K562 (cell line): ENCODE data around the gene TREH. TPM values are rescaled to one million over a fixed set of nuclear protein-coding genes. Genes with fewer than 3 reads are reported as not detected.

ENCODE experiments used
- BHLHE40 ChIP-seq: IDR thresholded peaks from 2 replicates; pipeline ENCODE4 v1.6.1; 2011; ENCODE audit warnings: low read length, improper control_type of control experiment
- CBFA2T2 ChIP-seq: fragments of 450-650 bp; conservative IDR thresholded peaks from 2 replicates; pipeline ENCODE4 v1.6.1; 2017; ENCODE audit warnings: mild to moderate bottlenecking
- CBFA2T3 ChIP-seq: fragments of 450-650 bp; IDR thresholded peaks from 2 replicates; pipeline ENCODE4 v1.6.1; 2017
- CTBP1 ChIP-seq: fragments of 450-650 bp; IDR thresholded peaks from 2 replicates; pipeline ENCODE4 v1.6.1; 2016; ENCODE audit warnings: borderline replicate concordance
- CXXC5 ChIP-seq: fragments of 250-450 bp; sonication (Bioruptor Pico); IDR thresholded peaks from 2 replicates; pipeline ENCODE4 v1.8.0; 2022; ENCODE audit warnings: inconsistent platforms, mild to moderate bottlenecking, moderate library complexity
- EGR1 ChIP-seq: fragments of 450-650 bp; conservative IDR thresholded peaks from 2 replicates; pipeline ENCODE4 v1.6.1; 2017; ENCODE audit warnings: mild to moderate bottlenecking
- EHMT2 ChIP-seq: fragments of 450-650 bp; IDR thresholded peaks from 2 replicates; pipeline ENCODE4 v1.6.1; 2018; ENCODE audit warnings: antibody characterized with exemption
- FOXK2 ChIP-seq, 2 experiments: fragments of 450-650 bp; IDR thresholded peaks in 1 of 2; conservative IDR thresholded peaks in 1 of 2; 2 replicates each; pipeline ENCODE4 v1.6.1; 2016; ENCODE audit warnings: low read depth in 2 of 2, mild to moderate bottlenecking in 1 of 2
- HNRNPLL ChIP-seq: fragments of 200-400 bp; formaldehyde crosslinking; IDR thresholded peaks from 2 replicates; pipeline ENCODE4 v1.6.1; 2017; ENCODE audit warnings: low read length, low read depth, mild to moderate bottlenecking; ENCODE audit not compliant: poor library complexity, severe bottlenecking
- NCOA1 ChIP-seq: fragments of 450-650 bp; IDR thresholded peaks from 2 replicates; pipeline ENCODE4 v1.6.1; 2016; ENCODE audit warnings: low read depth
- POLR2AphosphoS5 ChIP-seq: IDR thresholded peaks from 2 replicates; pipeline ENCODE4 v1.6.1; 2011; ENCODE audit warnings: mild to moderate bottlenecking, low read depth, low read length, moderate library complexity; ENCODE audit not compliant: control insufficient read depth, insufficient read depth
- SP1 ChIP-seq: sonication (generic); formaldehyde crosslinking; IDR thresholded peaks from 2 replicates; pipeline ENCODE4 v1.8.1; 2022; ENCODE audit warnings: mild to moderate bottlenecking, missing genetic modification reagents
- SREBF1 ChIP-seq: fragments of 150-350 bp; IDR thresholded peaks from 2 replicates; pipeline ENCODE4 v1.6.1; 2014; ENCODE audit warnings: antibody characterized with exemption, low read depth, low read length, borderline replicate concordance
- STAG1 ChIP-seq: sonication (generic); formaldehyde crosslinking; IDR thresholded peaks from 2 replicates; pipeline ENCODE4 v1.5.0; 2020; ENCODE audit warnings: missing genetic modification reagents, borderline replicate concordance
- TAL1 ChIP-seq: fragments of 450-650 bp; IDR thresholded peaks from 2 replicates; pipeline ENCODE4 v1.6.1; 2016; ENCODE audit warnings: mild to moderate bottlenecking
- ZC3H11A ChIP-seq: IDR thresholded peaks from 2 replicates; pipeline ENCODE4 v1.6.1; 2012; ENCODE audit warnings: low read depth, low read length, improper control_type of control experiment
- polyA plus RNA-seq, 8 experiments: library from polyadenylated mRNA; depleted of rRNA in 4 of 8; stranded (reverse) in 5 of 8; unstranded in 3 of 8; fragments of >200 nt; fragmentation: Nextera tagmentation in 2 of 8; fragmentation: Illumina TruSeq in 1 of 8; extraction: Ambion mirVana in 2 of 8; extraction: Trizol in 1 of 8; gene quantifications; 2 replicates each; pipeline versions ENCODE4 v1.2.1 to v1.2.3, GENCODE V29; 2011 to 2014; ENCODE audit warnings: inconsistent platforms in 1 of 8, missing spikeins in 1 of 8
- total RNA-seq, 7 experiments: library from RNA; depleted of rRNA in 6 of 7; stranded (reverse); fragments of >200 nt in 6 of 7; fragmentation: Illumina TruSeq in 2 of 7; extraction: Trizol in 2 of 7; gene quantifications; 2 replicates each; pipeline versions ENCODE4 v1.2.1 to v1.2.3, GENCODE V29; 2011 to 2021; ENCODE audit warnings: low replicate concordance in 1 of 7
- TF ChIP-seq, protein P1 (sequence below): fragments of 450-650 bp; IDR thresholded peaks from 2 replicates; pipeline ENCODE4 v1.6.1; 2016; ENCODE audit warnings: borderline replicate concordance
- TF ChIP-seq, protein P2 (sequence below), 2 experiments: fragments of 450-650 bp in 1 of 2; IDR thresholded peaks; 2 replicates each; pipeline ENCODE4 v1.6.1; 2011 to 2017; ENCODE audit warnings: low read depth in 2 of 2, antibody characterized with exemption in 1 of 2, borderline replicate concordance in 1 of 2, low read length in 1 of 2, mild to moderate bottlenecking in 1 of 2, mixed read lengths in 1 of 2; ENCODE audit not compliant: control insufficient read depth in 1 of 2
- TF ChIP-seq, protein P3 (sequence below): fragments of 450-650 bp; IDR thresholded peaks from 2 replicates; pipeline ENCODE4 v1.6.1; 2018; ENCODE audit not compliant: partially characterized antibody

TREH gene
- total and polyA plus RNA-seq, 9 of the 15 experiments (the other 6 are each of a cell fraction or from before 2014, with no cell fraction given): 0.09 to 0.20 (median 0.11) TPM; not detected in 6

DNA sequence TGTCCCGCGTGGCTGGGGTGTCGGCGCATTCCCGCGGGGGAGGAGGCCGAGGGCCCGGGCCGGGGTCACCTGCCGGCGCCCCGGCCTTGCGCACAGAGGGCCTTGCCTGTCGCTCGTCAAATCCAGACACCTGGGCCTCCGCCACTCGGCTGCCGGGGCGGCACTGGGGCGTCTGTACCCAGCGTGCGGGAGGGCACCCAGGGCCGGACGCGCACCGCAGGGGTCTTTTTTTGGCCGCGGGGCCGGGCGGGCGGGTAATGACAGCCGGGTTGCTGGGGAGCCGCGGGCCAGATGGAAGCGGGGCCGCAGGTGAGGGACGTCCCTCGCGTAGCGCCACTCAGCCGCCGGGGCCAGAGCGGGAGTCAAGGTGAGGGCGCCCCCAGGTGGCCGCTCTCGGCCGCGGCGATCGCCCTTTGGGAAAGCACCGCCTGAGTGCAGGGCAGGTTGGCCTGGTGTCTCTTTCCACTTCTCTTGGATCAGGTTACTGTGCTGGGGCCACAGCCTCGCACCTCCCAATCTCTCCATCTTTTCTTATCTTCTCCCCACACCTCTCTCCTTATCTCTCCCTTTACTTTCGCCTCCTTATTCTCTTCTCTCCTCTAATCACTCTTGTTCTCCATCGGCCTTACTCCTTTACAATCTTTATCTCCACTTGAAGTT lies 68.5 kb downstream of the TREH start (continued):
- TF ChIP-seq, protein P1, sequence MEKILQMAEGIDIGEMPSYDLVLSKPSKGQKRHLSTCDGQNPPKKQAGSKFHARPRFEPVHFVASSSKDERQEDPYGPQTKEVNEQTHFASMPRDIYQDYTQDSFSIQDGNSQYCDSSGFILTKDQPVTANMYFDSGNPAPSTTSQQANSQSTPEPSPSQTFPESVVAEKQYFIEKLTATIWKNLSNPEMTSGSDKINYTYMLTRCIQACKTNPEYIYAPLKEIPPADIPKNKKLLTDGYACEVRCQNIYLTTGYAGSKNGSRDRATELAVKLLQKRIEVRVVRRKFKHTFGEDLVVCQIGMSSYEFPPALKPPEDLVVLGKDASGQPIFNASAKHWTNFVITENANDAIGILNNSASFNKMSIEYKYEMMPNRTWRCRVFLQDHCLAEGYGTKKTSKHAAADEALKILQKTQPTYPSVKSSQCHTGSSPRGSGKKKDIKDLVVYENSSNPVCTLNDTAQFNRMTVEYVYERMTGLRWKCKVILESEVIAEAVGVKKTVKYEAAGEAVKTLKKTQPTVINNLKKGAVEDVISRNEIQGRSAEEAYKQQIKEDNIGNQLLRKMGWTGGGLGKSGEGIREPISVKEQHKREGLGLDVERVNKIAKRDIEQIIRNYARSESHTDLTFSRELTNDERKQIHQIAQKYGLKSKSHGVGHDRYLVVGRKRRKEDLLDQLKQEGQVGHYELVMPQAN: peak; percentile 53; the same call in 1 of the 2 replicates
- TF ChIP-seq STAG1 (no peak), HNRNPLL (peak; percentile 43), NCOA1 (peak; percentile 73; the same call in 1 of the 2 replicates), EHMT2 (0 out of 2 replicates have a peak, but pooled peaks have one; percentile 47), POLR2AphosphoS5 (no peak), TAL1 (peak; percentile 77), BHLHE40 (no peak), CTBP1 (peak; percentile 98), ZC3H11A (no peak), CBFA2T3 (peak; percentile 87), CXXC5 (peak; percentile 81), EGR1 (no peak), FOXK2 (conservative IDR thresholded peaks at IDR 0.05 in 1 of 2, IDR thresholded peaks at IDR 0.05 in 1 of 2; ENCODE audit: low read depth in 2 of 2) (peak in 1 of 2 experiments; percentile 47; a peak in 1 of 4 replicates), SREBF1 (no peak), CBFA2T2 (peak; percentile 75), SP1 (CRISPR knock-in tag) (peak; percentile 70; the same call in 1 of the 2 replicates)
- TF ChIP-seq, protein P2, sequence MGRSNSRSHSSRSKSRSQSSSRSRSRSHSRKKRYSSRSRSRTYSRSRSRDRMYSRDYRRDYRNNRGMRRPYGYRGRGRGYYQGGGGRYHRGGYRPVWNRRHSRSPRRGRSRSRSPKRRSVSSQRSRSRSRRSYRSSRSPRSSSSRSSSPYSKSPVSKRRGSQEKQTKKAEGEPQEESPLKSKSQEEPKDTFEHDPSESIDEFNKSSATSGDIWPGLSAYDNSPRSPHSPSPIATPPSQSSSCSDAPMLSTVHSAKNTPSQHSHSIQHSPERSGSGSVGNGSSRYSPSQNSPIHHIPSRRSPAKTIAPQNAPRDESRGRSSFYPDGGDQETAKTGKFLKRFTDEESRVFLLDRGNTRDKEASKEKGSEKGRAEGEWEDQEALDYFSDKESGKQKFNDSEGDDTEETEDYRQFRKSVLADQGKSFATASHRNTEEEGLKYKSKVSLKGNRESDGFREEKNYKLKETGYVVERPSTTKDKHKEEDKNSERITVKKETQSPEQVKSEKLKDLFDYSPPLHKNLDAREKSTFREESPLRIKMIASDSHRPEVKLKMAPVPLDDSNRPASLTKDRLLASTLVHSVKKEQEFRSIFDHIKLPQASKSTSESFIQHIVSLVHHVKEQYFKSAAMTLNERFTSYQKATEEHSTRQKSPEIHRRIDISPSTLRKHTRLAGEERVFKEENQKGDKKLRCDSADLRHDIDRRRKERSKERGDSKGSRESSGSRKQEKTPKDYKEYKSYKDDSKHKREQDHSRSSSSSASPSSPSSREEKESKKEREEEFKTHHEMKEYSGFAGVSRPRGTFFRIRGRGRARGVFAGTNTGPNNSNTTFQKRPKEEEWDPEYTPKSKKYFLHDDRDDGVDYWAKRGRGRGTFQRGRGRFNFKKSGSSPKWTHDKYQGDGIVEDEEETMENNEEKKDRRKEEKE (IDR thresholded peaks at IDR 0.05; ENCODE audit: borderline replicate concordance in 1 of 2, control insufficient read depth in 1 of 2, low read depth in 2 of 2, low read length in 1 of 2): no peak
- TF ChIP-seq, protein P3, sequence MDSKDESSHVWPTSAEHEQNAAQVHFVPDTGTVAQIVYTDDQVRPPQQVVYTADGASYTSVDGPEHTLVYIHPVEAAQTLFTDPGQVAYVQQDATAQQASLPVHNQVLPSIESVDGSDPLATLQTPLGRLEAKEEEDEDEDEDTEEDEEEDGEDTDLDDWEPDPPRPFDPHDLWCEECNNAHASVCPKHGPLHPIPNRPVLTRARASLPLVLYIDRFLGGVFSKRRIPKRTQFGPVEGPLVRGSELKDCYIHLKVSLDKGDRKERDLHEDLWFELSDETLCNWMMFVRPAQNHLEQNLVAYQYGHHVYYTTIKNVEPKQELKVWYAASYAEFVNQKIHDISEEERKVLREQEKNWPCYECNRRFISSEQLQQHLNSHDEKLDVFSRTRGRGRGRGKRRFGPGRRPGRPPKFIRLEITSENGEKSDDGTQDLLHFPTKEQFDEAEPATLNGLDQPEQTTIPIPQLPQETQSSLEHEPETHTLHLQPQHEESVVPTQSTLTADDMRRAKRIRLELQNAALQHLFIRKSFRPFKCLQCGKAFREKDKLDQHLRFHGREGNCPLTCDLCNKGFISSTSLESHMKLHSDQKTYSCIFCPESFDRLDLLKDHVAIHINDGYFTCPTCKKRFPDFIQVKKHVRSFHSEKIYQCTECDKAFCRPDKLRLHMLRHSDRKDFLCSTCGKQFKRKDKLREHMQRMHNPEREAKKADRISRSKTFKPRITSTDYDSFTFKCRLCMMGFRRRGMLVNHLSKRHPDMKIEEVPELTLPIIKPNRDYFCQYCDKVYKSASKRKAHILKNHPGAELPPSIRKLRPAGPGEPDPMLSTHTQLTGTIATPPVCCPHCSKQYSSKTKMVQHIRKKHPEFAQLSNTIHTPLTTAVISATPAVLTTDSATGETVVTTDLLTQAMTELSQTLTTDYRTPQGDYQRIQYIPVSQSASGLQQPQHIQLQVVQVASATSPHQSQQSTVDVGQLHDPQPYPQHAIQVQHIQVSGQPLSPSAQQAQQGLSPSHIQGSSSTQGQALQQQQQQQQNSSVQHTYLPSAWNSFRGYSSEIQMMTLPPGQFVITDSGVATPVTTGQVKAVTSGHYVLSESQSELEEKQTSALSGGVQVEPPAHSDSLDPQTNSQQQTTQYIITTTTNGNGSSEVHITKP: peak; percentile 23
